Stimulated activated effector memory CD8-positive, alpha-beta T cell treated with anti-CD3 and anti-CD28 coated beads, Interleukin-12 subunit alpha, Interleukin-12 subunit beta, amount 100 ng/mL, for 72 hours (primary cell): Measurements from ENCODE around the gene VAMP5.
"Not testable (repeated sequence)": the region's sequence is repeated elsewhere in the genome, so short reads cannot be mapped to it uniquely, and the experiment has no call there.

Source experiments
- ATAC-seq: fragments of 150-1000 bp; cut with Tn5 transposase; 2 replicates; pipeline ENCODE4 v1.10.0; 2021
- DNase-seq, 2 donors: peaks; one replicate each; pipeline ENCODE4 v3.0.0; 2021 to 2022; ENCODE audit warnings: low spot score in 2 of 2
- H3K27ac Mint-ChIP-seq: one replicate; pipeline ENCODE4 v1.8.0; 2022; ENCODE audit warnings: mild to moderate bottlenecking, mixed read lengths
- H3K36me3 Mint-ChIP-seq: one replicate; pipeline ENCODE4 v1.8.0; 2022; ENCODE audit warnings: mild to moderate bottlenecking, mixed read lengths
- H3K4me1 Mint-ChIP-seq: one replicate; pipeline ENCODE4 v1.8.0; 2022; ENCODE audit warnings: mixed read lengths
- H3K4me3 Mint-ChIP-seq: one replicate; pipeline ENCODE4 v1.8.0; 2022; ENCODE audit warnings: mild to moderate bottlenecking, mixed read lengths
- H3K9me3 Mint-ChIP-seq: one replicate; pipeline ENCODE4 v1.8.0; 2022; ENCODE audit warnings: mixed read lengths

The VAMP5 gene

DNA sequence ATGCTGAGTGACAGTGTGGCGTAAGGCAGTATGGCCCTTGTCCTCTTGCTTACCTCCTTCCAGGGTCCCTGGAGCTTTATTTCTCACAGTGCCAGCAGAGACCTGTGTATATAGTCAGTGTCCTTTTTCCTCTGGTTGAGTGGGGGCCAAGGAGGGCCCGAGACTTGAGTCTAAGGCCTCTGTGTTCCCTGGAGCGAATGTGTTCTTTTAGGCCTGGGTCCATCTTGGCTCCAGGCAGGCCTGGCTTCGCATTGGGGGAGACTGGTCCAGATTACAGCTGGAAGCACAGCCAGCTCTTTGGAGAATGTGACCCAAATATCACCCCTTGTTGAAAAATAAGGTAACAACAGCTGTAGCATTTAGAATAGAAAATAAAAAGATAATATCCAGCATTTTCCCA is 5.0 kb downstream of the VAMP5 start:
- no peak overlapping the region for H3K4me3 Mint-ChIP-seq
- peak overlapping the region; percentile 21 for H3K27ac Mint-ChIP-seq

DNA sequence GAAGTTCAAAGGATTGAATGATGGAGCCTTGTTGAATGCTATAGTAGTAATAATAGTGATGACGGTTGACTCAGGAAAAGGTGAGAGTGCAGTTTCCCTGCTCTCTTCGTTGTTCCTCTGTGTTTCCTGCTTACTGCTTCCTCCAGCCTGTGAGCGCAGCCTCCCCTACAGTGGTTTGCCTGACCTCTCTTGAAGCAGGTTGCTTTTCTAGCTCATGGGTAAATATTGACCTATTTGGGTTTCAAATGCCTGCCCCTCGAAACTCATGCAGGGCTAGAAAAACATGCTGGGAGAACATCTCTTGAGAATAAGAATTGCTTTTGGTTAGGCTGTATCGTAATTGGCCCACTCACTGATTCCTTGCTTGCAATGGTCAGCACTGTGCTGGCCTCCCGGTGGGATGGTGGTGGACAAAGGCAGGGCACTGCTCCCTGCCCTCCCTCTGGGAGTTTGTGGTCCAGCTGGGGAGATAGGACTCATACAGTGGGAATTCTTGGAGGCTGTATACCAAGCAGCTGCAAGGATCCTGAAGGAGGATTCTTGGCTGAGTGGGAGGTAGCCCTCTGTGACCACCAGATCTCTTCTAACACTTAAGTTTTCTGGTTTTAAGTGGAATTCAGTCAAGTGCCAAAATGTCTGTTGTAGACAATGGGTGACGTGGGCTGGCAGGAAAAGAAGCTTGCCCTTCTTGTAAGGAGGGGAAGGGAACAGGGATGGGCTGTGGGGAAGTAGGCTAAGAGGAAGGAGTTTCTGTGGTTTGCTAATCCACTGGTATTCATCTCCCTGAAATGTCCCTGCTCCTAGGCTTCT is 6.0 kb downstream of the VAMP5 start:
- Mint-ChIP-seq H3K4me1 (peaks cover 39% of the 10 kb centered on the region), H3K36me3 (peaks cover 1% of the 10 kb centered on the region), H3K27ac (peak overlapping the region; percentile 66), H3K4me3 (no peak overlapping the region), H3K9me3 (no peaks in the 10 kb centered on the region)
- DNase-seq: no peak
- ATAC-seq: no peak

More for the DNA sequence above, 5.0 kb downstream of the VAMP5 start:
- DNase-seq: no peak
- peaks cover 38% of the 10 kb centered on the region for H3K4me1 Mint-ChIP-seq
- ATAC-seq: no peak
- no peaks in the 10 kb centered on the region for H3K9me3 Mint-ChIP-seq
- no peaks in the 10 kb centered on the region for H3K36me3 Mint-ChIP-seq

DNA sequence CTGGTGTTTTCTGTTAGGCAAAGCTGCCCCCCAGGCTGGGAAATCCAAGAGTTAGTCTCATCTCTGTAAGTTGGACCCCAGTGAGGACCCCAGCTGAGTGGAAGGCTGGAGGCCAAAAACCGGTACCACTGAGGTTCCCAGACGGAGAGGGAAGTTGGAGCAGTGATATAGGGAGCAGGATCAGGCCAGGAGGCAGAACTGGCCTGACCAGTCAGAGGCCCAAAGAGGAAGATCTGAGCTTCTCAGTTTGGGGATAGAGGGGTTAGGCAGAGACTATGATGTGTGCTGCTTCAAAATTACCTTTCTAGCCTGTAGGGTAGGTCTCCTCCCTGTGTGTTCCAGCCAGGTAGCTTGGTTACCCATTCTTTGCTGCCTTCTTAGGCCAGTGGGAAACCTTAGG is 6.7 kb downstream of the VAMP5 start:
- Mint-ChIP-seq H3K36me3 (peaks cover 9% of the 10 kb centered on the region), H3K4me1 (peaks cover 36% of the 10 kb centered on the region), H3K9me3 (no peaks in the 10 kb centered on the region), H3K4me3 (no peak overlapping the region), H3K27ac (peak overlapping the region; percentile 52)
- DNase-seq (no peak), ATAC-seq (no peak)

DNA sequence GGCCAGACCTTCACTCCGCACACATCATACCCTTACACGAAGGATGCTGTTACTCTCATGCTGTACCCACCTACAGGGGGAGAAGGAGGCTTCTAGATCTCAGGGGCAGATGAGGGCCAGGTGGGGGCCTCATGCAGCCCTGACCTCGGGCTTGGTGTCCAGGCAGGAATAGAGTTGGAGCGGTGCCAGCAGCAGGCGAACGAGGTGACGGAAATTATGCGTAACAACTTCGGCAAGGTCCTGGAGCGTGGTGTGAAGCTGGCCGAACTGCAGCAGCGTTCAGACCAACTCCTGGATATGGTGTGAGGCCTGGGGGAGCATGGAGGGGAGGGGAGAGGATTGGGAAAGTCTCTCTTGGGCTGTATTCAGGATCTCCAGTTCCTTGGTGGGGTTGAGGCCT is 7.3 kb downstream of the VAMP5 start:
- Mint-ChIP-seq H3K9me3 (no peaks in the 10 kb centered on the region), H3K36me3 (peaks cover 11% of the 10 kb centered on the region), H3K27ac (peak overlapping the region; percentile 52), H3K4me1 (peaks cover 39% of the 10 kb centered on the region), H3K4me3 (no peak overlapping the region)
- ATAC-seq: no peak
- DNase-seq: no peak

DNA sequence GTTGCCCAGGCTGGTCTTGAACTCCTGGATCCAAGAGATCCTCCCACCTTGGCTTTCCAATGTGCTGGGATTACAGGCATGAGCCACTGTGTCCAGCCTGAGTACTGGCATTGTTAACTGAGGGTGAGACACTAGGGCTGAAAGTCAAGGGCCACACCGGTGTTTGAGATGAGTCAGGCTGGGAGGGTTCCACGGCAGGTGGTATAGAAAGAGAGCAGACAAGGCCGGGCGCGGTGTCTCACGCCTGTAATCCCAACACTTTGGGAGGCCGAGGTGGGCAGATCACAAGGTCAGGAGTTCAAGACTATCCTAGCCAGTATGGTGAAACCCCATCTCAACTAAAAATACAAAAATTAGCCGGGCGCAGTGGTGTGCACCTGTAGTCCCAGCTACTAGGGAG is 8.1 kb downstream of the VAMP5 start:
- Mint-ChIP-seq H3K36me3 (peaks cover 17% of the 10 kb centered on the region), H3K4me1 (peaks cover 46% of the 10 kb centered on the region)
- ATAC-seq, H3K9me3 Mint-ChIP-seq, H3K27ac Mint-ChIP-seq, DNase-seq, H3K4me3 Mint-ChIP-seq: not testable (repeated sequence)

DNA sequence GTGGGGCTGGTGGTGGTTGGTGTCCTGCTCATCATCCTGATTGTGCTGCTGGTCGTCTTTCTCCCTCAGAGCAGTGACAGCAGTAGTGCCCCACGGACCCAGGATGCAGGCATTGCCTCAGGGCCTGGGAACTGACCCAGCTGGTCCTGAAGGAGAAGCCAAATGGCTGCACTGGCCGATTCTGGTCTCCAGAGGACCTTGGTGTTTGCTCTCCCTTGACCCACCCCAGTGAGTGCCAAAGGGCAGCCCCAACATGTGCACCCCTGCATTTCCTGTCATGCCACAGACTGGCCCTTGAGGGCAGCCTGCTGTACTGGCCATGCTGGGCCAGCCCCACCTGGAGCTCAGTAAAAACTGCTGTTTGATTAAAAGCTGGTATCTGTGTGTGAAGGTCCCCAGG is 8.8 kb downstream of the VAMP5 start:
- Mint-ChIP-seq H3K36me3 (peaks cover 24% of the 10 kb centered on the region), H3K4me1 (peaks cover 41% of the 10 kb centered on the region), H3K9me3 (no peaks in the 10 kb centered on the region), H3K27ac (peak overlapping the region; percentile 20), H3K4me3 (no peak overlapping the region)
- ATAC-seq (no peak), DNase-seq (no peak)

DNA sequence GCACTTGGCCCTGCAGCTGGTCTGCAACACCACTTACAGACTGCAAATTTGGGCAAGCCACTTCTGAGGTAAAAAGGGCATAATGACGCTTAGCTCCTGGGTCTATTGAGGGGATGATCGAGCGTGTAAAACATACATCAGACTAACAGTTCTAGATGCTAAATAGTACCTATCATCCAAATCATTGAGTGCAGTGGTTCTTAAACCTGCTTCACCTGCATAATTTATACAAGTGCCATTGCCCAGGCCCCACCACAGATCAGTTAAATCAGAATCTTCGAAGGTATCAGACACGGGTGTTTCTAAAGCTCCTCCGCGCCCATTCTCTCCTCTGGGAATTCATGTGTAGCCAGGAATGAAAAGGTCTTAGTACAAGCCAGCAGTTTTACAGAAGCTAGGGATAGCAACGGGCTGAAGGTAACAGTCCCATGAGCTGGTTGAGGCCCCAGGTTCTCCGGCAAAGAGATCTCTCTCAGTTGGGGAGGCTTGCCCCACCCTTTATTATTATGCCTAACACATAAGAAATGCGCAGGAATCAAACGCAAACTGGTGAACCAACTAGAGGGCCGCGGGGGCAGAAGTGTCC is 10.6 kb downstream of the VAMP5 start:
- H3K27ac Mint-ChIP-seq: peak overlapping the region; percentile 99
- H3K4me3 Mint-ChIP-seq: peak overlapping the region; percentile 99
- peaks cover 41% of the 10 kb centered on the region for H3K4me1 Mint-ChIP-seq
- DNase-seq (no peak), ATAC-seq (no peak)
- H3K36me3 Mint-ChIP-seq: peaks cover 42% of the 10 kb centered on the region
- no peaks in the 10 kb centered on the region for H3K9me3 Mint-ChIP-seq

DNA sequence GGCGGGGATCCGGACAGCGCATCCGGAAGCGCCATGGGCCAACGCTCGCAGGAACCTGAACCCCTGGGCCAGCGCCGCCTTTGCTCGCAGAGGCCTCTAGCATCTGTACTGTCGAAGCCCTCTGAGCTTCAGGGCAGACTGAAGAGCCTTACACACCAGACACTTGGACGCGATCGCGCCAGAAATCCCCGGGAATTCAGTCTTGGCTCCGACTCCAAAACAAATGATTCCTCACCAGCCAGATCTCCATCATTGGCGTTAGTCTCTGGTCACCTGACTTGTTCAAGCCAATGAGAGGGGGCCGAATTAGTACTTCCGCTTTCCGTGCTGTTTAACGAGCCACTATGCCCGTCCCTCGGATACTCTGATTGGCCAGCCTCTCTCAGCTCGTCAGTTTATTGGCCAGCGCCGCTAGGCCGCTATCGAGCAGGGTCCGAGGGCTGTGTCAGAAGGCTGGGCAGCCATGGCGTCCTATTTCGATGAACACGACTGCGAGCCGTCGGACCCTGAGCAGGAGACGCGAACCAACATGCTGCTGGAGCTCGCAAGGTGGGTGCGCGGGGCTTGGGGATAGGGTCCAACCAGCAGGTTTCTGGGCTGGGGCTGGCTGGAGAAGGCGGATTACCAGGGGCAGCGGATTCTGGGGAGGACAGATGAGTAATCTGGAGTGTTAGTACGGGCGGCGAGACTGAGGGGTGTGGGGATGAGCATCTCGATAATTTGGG is 11.2 kb downstream of the VAMP5 start, which contains the start of gene RNF181:
Gene RNF181 (plus strand): TSS at position 445 of the 725 bp plus-strand sequence. CDS start 19 bp downstream, at position 464.
- Mint-ChIP-seq H3K4me1 (peaks cover 43% of the 10 kb centered on the region), H3K4me3 (peak within 1 kb of the TSS; percentile 99)

DNA sequence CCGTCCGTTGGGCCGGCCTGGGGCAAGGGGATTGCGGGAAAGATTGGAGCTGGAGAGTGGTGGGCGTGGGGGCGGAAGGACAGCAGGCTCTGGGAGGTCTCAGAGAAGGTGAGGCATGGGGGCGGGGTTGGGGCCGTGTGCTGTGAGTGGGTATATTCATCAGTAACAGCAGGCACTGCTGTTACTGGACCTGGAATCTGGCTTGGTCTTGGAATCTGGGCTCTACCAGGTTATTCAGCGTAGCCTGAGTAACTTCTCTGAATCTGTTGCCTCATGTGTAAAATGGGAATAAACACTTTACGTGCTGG is 11.7 kb downstream of the VAMP5 start:
- H3K4me1 Mint-ChIP-seq: peaks cover 45% of the 10 kb centered on the region
- ATAC-seq: peak; percentile 41
- peak overlapping the region; percentile 99 for H3K27ac Mint-ChIP-seq
- H3K36me3 Mint-ChIP-seq: peaks cover 49% of the 10 kb centered on the region
- H3K9me3 Mint-ChIP-seq: no peaks in the 10 kb centered on the region
- peak overlapping the region; percentile 99 for H3K4me3 Mint-ChIP-seq
- no peak for DNase-seq

More for the DNA sequence above, 11.2 kb downstream of the VAMP5 start, which contains the start of gene RNF181:
- DNase-seq: peak; percentile 76 to 92
- H3K9me3 Mint-ChIP-seq: no peaks in the 10 kb centered on the region
- peak; percentile 99 for ATAC-seq
- H3K27ac Mint-ChIP-seq: peak within 1 kb of the TSS; percentile 99
- peaks cover 48% of the 10 kb centered on the region for H3K36me3 Mint-ChIP-seq

DNA sequence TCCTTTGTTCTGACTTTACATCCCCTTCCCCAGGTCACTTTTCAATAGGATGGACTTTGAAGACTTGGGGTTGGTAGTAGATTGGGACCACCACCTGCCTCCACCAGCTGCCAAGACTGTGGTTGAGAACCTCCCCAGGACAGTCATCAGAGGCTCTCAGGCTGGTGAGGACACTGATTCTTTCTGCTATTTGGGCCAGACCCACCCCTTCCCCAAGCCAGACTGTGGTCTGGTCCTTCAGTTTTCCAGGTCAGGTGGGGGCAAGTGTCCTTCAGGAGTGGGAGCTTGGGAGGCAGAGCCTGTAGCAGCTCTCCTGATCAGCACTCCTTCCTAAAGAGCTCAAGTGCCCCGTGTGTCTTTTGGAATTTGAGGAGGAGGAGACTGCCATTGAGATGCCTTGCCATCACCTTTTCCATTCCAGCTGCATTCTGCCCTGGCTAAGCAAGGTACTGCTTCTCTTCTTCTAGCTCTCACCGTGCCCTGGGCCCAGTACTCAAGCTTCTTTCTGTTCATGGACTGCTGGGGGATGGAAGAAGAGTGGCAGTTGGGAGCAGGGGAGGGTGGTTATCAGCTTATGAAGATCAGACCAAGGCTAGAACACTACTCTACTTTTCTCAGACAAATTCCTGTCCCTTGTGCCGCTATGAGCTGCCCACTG is 12.4 kb downstream of the VAMP5 start:
- H3K4me3 Mint-ChIP-seq: peak overlapping the region; percentile 99
- H3K9me3 Mint-ChIP-seq: no peaks in the 10 kb centered on the region
- peaks cover 53% of the 10 kb centered on the region for H3K36me3 Mint-ChIP-seq
- H3K4me1 Mint-ChIP-seq: peaks cover 52% of the 10 kb centered on the region
- DNase-seq (no peak), ATAC-seq (no peak)
- H3K27ac Mint-ChIP-seq: peak overlapping the region; percentile 99

DNA sequence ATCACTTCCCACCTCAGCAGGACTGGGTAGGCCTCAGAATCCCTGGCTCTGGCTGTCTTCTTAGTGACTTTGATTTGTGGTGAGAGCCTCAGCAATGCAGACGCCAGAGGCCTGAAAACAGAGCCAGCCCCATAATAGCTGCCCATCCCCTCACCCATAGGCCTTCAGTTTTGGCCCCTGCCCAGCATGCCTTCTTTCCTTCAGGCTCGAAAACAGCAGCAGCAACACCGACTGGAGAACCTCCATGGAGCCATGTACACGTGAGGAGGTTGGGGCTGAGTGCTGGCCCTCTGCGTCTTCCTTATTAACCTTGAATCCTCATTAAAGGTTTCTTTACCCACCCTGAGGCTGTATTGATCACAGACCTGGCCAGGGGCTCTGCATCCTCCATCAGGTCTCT is 13.0 kb downstream of the VAMP5 start:
- H3K27ac Mint-ChIP-seq: peak overlapping the region; percentile 99
- peaks cover 59% of the 10 kb centered on the region for H3K36me3 Mint-ChIP-seq
- no peaks in the 10 kb centered on the region for H3K9me3 Mint-ChIP-seq
- peak overlapping the region; percentile 99 for H3K4me3 Mint-ChIP-seq
- no peak for ATAC-seq
- DNase-seq: no peak
- H3K4me1 Mint-ChIP-seq: peaks cover 57% of the 10 kb centered on the region

DNA sequence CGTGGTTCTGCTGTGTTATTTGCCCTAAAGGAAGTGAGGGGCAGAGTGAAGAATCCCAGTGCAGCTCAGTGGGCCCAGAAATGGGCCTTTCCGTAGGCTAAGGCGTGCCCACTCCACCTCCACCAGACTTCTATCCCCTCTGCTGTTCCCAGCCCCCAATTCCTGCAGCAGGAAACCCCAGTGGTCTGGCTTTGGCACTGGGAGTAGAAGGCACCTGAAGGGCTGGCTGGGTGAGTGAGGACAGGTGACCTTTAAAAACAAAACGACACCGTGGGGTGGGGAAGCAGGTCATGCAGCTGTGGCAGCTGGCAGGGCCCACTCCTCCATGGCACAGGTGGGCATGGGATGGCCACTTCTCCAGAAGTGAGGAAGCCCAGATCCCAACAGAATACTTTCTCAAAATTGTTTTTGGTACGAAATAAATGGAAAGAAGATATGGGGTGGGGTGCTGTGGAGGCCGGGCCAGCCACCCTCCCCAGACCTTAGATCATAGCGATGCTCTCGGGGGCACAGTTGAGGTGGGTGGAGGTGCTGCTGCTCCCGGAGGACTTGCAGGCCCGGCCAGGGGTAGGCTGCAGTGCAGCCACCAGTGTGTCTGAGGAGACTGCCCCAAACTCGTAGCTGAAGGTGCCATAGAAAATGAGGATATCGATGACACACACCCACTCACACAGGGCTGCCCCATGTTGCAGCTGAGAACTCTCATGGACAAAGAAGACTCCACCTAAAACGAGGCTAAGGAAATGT is 14.5 kb downstream of the VAMP5 start:
- H3K27ac Mint-ChIP-seq: no peak overlapping the region
- H3K36me3 Mint-ChIP-seq: peaks cover 59% of the 10 kb centered on the region
- H3K4me1 Mint-ChIP-seq: peaks cover 66% of the 10 kb centered on the region
- ATAC-seq (no peak), DNase-seq (no peak)
- no peak overlapping the region for H3K4me3 Mint-ChIP-seq
- no peaks in the 10 kb centered on the region for H3K9me3 Mint-ChIP-seq

DNA sequence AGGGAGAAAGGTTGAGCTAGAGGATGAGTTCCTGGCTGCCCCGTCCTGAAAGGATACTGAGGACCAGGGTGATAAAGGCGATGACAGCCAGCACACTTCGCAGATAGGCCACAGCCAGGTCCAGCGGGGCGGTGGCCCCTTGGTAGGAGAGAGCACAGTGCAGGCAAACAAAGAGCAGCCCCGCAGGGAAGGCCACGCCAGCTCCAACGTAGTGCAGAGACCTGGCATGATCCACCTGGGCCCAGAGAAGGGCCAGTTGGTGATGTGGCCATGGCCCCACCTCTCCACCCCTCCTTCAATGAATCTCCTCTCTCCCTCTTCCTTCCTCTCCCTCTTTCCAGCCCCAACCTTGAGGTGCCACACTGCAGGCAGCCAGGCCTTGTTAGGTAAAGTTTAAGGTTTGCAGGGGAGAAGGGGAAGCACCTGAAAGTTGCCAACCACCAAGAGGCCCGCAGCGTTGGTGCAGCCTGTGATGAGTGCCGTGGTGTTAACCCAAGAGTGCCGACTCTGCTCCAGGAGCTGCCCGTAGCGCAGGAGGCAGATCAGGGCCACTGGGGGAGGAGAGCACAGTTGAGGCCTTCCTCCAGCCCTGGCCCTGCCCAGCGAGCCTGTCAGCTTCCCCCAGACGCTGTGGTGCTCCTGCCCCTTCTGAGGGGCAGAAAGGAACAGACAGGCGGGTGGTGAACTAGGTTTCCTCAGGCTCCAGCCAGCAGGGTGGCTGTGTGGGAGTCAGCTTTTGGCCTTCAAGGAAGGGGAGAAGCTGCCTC is 15.4 kb downstream of the VAMP5 start:
- peaks cover 59% of the 10 kb centered on the region for H3K36me3 Mint-ChIP-seq
- ATAC-seq (no peak), DNase-seq (no peak)
- H3K27ac Mint-ChIP-seq: no peak overlapping the region
- H3K4me1 Mint-ChIP-seq: peaks cover 62% of the 10 kb centered on the region
- H3K9me3 Mint-ChIP-seq: no peaks in the 10 kb centered on the region
- H3K4me3 Mint-ChIP-seq: no peak overlapping the region

DNA sequence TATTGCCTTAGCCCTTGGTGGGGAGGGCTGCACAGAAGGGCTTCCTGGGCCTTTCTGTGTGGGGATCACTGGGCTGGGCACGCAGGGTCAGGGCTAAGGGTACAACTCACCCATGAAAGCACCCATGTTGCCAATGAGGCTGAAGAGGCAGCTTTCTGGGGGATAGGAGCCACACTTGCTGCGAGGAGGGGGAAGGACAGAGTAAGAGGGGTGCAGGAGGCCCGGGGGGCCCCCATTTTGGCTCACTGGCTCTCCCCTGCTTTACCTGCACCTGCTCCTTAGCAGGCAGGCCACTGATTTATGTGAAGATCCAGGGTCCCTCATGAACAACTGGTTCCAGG is 16.0 kb downstream of the VAMP5 start:
- Mint-ChIP-seq H3K4me1 (peaks cover 59% of the 10 kb centered on the region), H3K4me3 (no peak overlapping the region), H3K36me3 (peaks cover 63% of the 10 kb centered on the region), H3K27ac (no peak overlapping the region), H3K9me3 (no peaks in the 10 kb centered on the region)
- ATAC-seq (no peak), DNase-seq (no peak)
